ENCODE measurements around the gene MREG.
"Not testable (repeated sequence)": the region's sequence is repeated elsewhere in the genome, so short reads cannot be mapped to it uniquely, and the experiment has no call there.

The MREG gene

DNA sequence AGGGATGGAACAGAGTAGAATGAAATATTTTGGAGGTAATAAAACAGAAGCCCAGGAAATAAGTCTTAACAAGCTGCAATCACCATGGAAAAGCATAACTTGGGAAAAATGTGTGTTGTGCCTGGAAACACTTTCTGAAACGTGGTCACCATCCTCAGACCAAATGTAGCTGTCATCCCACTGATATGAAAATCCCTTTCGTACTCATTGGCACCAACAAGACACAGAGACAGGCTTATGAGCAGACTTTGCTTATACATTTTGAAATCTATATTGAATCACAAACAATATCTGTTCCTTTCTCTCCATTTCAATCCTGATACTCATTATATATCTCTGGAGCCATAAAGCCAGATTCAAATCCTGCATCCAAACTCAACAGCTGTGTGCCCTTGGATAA lies 28.7 kb downstream of the MREG start:
- DNase-seq, result no peak

- DNase-seq, result no peak
Observed at GRCh38 chr2:215983581-215984351, 29.6 kb downstream of the MREG start.

GRCh38 chr2:215982465-215982875 lies 30.9 kb downstream of the MREG start:
- no peak for DNase-seq

GRCh38 chr2:215981115-215981514 lies 32.2 kb downstream of the MREG start:
- DNase-seq, result no peak

GRCh38 chr2:215979620-215980019 lies 33.7 kb downstream of the MREG start:
- DNase-seq, result no peak

DNA sequence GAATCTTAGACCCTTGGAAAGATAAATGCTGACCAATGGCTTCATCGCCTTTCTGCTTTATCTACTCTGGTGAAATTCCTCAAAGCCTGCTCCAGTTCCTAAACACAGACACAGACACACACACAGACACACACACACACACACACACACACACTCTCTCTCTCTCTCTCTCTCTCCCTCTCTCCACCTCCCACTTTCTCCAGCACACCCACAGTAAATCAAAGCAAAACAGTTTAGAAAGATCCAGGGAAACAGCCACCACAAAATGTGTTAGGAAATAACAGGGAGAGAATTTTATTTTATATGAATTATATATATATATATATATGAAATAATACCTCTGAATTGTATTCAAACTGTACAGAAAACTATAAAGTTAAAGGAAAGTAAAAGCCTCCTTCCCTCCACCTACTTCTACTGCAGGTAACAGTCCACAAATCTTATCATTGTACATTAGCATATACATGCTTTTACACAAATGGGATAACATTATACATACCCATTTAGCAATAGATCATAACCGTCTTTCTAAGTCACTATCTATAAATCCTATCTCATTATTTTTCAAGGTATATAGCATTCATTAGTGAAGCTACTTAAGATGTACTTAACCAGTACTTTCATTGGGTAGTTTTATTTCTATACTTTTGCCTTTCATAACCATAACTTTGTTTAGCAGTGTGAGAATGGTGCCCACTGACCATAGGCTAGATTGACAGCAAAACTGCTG lies 38.5 kb downstream of the MREG start:
- no peak for DNase-seq

DNA sequence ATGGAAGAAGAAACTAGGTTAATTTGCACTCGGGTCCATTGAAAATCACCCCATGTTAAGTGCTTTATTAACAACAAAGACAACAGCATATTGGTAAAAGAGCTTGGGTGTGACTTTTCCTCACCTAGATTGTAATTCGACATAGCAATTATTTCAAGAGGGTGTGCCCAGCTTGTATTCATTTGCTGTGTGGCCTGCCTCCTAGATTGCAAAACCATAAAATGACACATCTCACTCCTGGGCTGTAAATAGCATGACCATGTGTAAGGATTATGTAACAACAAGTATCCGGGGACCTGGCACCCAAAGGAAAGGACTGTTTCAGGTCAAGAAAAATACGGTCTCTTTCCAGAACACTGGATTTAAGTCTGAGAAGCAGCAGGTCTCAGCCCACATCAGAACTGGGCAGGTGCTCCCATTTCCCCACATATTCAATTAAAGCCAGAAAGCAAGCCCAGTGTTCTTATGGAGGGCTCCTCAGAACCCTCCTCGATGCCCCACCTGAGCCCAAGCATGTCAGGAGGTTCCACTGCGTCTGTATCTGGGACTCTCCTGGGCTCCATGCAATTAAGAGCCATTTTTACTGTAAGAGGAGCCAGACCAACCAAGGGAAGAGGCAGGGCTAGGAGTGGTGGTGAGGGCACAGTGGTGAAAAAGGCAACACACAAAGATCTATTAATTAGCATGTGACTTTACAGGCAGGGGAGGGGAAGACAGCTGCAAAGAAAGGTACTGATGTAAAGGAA lies 39.2 kb downstream of the MREG start:
- DNase-seq, result no peak

- DNase-seq, result no peak
Observed at GRCh38 chr2:215973145-215973792, 40.1 kb downstream of the MREG start.

DNA sequence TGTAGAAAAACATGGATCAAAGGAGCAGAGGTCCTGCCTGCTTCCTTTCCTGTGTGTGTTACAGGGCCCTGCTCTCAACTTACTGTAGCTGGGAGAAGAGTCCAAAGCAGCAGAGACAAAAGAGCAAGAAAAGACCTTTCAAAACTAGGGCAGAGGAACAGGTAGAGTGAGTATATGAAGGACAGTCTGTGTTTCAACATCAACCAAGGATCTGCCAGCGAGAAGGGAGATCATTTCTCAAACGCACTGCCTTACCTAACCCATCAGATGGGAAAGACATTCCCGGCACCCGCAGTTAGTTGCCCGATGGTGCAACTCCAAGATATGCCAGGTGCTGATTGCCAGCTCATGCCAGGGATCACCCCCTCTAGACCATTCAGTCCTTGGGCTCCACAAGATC lies 41.7 kb downstream of the MREG start:
- DNase-seq, result no peak

GRCh38 chr2:215970894-215971293 lies 42.5 kb downstream of the MREG start:
- DNase-seq, result not testable (repeated sequence)

DNA sequence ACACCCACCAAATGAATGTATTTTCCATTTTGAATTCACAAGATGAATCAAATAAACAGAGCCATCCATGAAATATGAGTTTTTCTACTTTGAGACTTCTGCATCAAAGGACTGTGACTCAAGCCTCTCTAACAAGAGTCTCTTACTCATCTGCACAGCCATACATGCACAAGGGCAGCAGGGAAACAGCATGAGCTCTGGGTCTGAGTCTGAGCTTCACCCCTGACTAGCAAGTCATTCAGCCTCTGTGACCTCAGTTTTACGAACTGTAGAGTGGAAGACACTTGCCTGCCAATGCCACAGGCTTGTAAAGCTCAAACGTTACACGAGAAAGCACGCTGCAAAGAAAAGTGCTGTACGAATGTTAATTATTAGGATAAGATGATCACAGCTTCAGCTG lies 42.9 kb downstream of the MREG start:
- no peak for DNase-seq

DNA sequence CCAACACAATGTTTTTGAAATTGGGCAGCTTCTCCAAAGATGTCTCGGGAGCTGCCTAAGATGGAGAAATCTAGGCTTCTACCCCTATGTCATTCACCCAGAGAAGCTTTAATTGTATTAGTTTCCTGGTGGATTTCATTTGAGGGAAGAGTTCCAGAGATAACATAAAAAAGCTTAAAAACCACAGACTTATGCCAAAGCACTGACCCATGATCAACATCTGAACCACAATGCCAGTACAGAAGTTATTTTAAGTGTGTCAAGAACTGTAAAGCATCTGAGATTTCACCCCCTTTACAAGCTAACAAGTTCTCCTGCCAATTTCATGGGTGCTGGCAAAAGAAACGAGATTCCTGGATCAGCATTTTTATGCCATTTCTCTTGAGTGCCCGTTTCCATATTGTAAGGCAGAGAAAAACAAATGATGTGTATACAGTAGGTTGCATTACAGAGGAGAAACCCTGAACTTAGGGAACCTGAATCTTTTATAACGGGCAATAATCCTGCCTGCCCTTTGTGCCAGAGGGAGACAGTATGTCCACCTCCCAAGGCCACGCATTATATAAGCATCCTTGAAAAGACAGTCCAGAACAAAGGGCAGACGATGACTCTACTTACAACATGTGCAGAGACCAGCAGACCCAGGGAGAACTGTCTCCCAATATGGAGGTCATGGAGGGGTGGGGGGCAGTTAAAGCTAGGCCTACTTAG lies 44.1 kb downstream of the MREG start:
- DNase-seq, result no peak

DNA sequence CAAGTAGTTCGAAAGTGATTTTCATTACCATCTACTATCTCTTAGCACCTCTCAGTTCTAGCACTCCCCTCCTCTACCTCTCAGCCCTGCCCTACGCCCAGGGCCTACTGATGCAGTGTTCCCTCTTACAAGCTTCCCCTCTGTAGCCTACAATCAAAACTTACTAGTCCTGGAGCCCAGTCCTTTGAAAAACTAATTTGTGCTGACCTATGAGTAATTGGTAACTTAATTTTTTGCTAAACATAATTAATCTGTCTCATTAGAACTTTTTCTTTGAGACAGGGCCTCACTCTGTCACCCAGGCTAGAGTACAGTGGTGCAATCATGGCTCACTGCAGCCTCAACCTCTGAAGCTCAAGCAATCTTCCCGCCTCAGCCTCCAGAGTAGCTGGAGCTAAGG lies 44.9 kb downstream of the MREG start:
- no peak for DNase-seq

DNA sequence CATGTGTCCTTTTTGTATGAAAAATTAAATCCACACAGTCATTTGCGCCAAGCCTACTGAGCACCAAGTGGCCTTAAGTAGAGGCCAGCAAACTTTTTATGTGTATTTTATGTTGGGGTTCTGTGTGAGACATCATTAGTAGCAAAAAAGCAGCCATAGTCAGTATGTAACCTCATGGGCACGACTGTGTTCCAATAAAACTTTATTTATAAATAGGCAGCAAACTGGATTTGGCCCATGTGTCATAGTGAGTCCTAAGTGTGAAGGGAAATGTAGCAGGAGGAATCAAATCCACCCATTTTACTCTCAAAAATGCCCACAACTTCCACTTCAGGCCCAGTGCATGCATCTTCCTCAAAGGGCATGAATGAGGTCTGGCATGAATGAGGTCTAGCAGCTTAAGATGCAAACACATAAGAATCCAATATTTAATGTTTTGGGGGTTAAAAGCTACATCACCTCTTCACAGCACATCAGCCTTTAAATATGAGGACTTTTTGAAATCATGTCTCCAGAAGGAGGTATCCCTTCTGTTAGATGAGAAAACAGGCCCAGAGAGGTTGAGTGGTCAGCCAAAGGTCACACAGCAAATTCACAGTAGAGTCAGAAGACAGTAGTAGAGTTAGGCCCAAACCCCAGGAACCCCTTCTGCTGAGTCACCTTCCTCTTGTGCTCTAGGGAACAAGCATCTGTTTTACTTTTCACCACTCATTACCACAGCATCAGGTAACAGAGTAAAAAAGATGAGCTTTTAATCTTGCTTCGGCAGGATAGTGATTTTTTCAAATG lies 45.6 kb downstream of the MREG start:
- no peak for DNase-seq

GRCh38 chr2:215966951-215967350 lies 46.4 kb downstream of the MREG start:
- DNase-seq, result no peak

- DNase-seq, result no peak
Observed at GRCh38 chr2:215966274-215966673, 47.1 kb downstream of the MREG start.

GRCh38 chr2:215965532-215966165 lies 47.7 kb downstream of the MREG start:
- DNase-seq, result no peak

DNA sequence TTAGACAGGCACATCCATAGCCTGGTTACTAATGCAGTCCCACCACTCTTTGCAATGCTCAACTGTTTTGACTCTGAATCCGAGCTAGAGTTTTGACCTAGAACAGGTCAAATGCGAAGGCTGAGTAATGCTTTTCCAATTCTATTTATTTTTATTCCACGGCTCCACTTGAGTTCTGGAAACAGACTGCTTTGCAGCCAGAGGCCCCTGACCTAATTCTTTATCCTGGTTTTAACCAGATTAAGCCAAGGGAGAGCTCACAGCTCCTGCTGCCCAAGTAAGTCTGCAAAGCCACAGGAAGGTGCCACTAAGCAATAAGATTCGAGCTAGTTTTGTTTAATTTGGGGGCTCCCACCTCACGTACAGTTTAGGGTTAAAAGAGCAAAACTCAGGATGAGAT lies 51.4 kb downstream of the MREG start:
- no peak for DNase-seq

- no peak for DNase-seq
Observed at GRCh38 chr2:215958257-215958656, 55.1 kb downstream of the MREG start.

DNA sequence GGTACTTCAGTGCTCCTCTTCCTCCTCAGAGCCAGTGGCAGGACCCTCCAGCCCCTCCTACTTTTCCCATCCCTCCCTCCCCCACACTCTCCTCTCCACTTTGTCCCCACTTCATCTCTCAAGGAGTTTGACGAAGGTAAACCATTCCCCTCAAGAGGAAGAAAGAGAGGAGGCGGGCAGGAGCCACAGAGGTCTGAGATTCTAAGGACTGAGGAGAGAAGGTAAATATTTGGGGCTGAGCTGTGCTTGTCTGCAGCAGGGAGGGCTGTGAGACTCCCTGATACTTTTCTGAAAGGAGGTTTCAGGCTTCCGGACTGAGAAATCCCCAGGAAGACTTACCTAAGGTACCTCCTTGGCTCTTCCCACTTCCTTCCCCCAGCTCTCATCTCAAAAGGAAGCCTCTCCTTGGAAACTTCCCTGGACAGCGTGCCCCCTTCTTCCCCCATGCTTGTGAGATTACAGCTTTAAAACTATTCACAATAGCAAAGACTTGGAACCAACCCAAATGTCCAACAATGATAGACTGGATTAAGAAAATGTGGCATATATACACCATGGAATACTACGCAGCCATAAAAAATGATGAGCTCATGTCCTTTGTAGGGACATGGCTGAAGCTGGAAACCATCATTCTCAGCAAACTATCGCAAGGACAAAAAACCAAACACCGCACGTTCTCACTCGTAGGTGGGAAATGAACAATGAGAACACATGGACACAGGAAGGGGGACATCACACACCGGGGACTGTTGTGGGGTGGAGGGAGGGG lies 55.8 kb downstream of the MREG start:
- DNase-seq, result not testable (repeated sequence)
